Measurements from ENCODE around the gene SPOCK3. TPM values are rescaled to one million over a fixed set of nuclear protein-coding genes. Genes with fewer than 3 reads are reported as not detected.

Gene SPOCK3
- polyA plus RNA-seq, 6 donors from 2014 or later, result not detected

- ATAC-seq (ENCODE audit: low read depth in 2 of 2) (no peak), DNase-seq (no peak)
- Mint-ChIP-seq H3K9me3 (no peaks in the 10 kb centered on the region), H3K27ac (no peak overlapping the region), H3K27me3 (no peaks in the 10 kb centered on the region), H3K4me3 (no peak overlapping the region), H3K36me3 (no peaks in the 10 kb centered on the region), H3K4me1 (peaks cover 0 to 4% (median 0%) of the 10 kb centered on the region in 3 donors)
These were observed 16.2 kb downstream of the SPOCK3 start for GRCh38 chr4:167218022-167218608.

- no peaks in the 10 kb centered on the region for H3K36me3 Mint-ChIP-seq
- DNase-seq, result no peak
- no peaks in the 10 kb centered on the region for H3K4me1 Mint-ChIP-seq
- no peak overlapping the region for H3K4me3 Mint-ChIP-seq
- no peak for ATAC-seq (ENCODE audit: low read depth in 2 of 2)
- H3K27me3 Mint-ChIP-seq, result no peaks in the 10 kb centered on the region
- no peaks in the 10 kb centered on the region for H3K9me3 Mint-ChIP-seq
- no peak overlapping the region for H3K27ac Mint-ChIP-seq
These were observed 17.5 kb downstream of the SPOCK3 start for GRCh38 chr4:167216783-167217182.

GRCh38 chr4:167210166-167210565, 24.1 kb downstream of the SPOCK3 start:
- ATAC-seq (ENCODE audit: low read depth in 2 of 2) (no peak), DNase-seq (no peak)
- H3K4me1 Mint-ChIP-seq, result no peaks in the 10 kb centered on the region
- no peaks in the 10 kb centered on the region for H3K27me3 Mint-ChIP-seq
- H3K36me3 Mint-ChIP-seq, result no peaks in the 10 kb centered on the region
- no peaks in the 10 kb centered on the region for H3K9me3 Mint-ChIP-seq
- H3K27ac Mint-ChIP-seq, result no peak overlapping the region
- no peak overlapping the region for H3K4me3 Mint-ChIP-seq

- H3K9me3 Mint-ChIP-seq, result peaks cover 0 to 15% (median 4%) of the 10 kb centered on the region in 7 donors
- ATAC-seq (ENCODE audit: low read depth in 2 of 2) (no peak), DNase-seq (no peak)
- H3K27ac Mint-ChIP-seq, result no peak overlapping the region
- no peaks in the 10 kb centered on the region for H3K4me1 Mint-ChIP-seq
- no peaks in the 10 kb centered on the region for H3K27me3 Mint-ChIP-seq
- H3K36me3 Mint-ChIP-seq, result no peaks in the 10 kb centered on the region
- no peak overlapping the region for H3K4me3 Mint-ChIP-seq
These were observed 37.8 kb downstream of the SPOCK3 start for GRCh38 chr4:167196344-167197012.

GRCh38 chr4:167190379-167190778, 43.9 kb downstream of the SPOCK3 start:
- peaks cover 0 to 14% (median 5%) of the 10 kb centered on the region in 7 donors for H3K9me3 Mint-ChIP-seq
- no peaks in the 10 kb centered on the region for H3K36me3 Mint-ChIP-seq
- ATAC-seq (ENCODE audit: low read depth in 2 of 2) (no peak), DNase-seq (no peak)
- H3K4me3 Mint-ChIP-seq, result no peak overlapping the region
- H3K27me3 Mint-ChIP-seq, result no peaks in the 10 kb centered on the region
- no peaks in the 10 kb centered on the region for H3K4me1 Mint-ChIP-seq
- no peak overlapping the region for H3K27ac Mint-ChIP-seq

- H3K27me3 Mint-ChIP-seq, result no peaks in the 10 kb centered on the region
- H3K4me3 Mint-ChIP-seq, result peak overlapping the region in 1 of 8 donors; percentile 47
- no peaks in the 10 kb centered on the region for H3K36me3 Mint-ChIP-seq
- H3K4me1 Mint-ChIP-seq, result no peaks in the 10 kb centered on the region
- ATAC-seq (ENCODE audit: low read depth in 2 of 2) (no peak), DNase-seq (no peak)
- peaks cover 0 to 6% (median 0%) of the 10 kb centered on the region in 7 donors for H3K9me3 Mint-ChIP-seq
- H3K27ac Mint-ChIP-seq, result no peak overlapping the region
These were observed 48.8 kb downstream of the SPOCK3 start for GRCh38 chr4:167185465-167185864.

GRCh38 chr4:167183036-167183435, 51.3 kb downstream of the SPOCK3 start:
- no peak overlapping the region for H3K27ac Mint-ChIP-seq
- ATAC-seq (ENCODE audit: low read depth in 2 of 2) (no peak), DNase-seq (no peak)
- H3K27me3 Mint-ChIP-seq, result no peaks in the 10 kb centered on the region
- no peaks in the 10 kb centered on the region for H3K36me3 Mint-ChIP-seq
- no peaks in the 10 kb centered on the region for H3K4me1 Mint-ChIP-seq
- H3K4me3 Mint-ChIP-seq, result no peak overlapping the region
- H3K9me3 Mint-ChIP-seq, result peaks cover 0 to 4% (median 0%) of the 10 kb centered on the region in 7 donors

- Mint-ChIP-seq H3K27me3 (no peaks in the 10 kb centered on the region), H3K27ac (no peak overlapping the region), H3K4me1 (no peaks in the 10 kb centered on the region), H3K4me3 (no peak overlapping the region), H3K36me3 (no peaks in the 10 kb centered on the region), H3K9me3 (peaks cover 0 to 1% (median 0%) of the 10 kb centered on the region in 7 donors)
- no peak for ATAC-seq (ENCODE audit: low read depth in 2 of 2)
- no peak for DNase-seq
These were observed 56.4 kb downstream of the SPOCK3 start for GRCh38 chr4:167177925-167178324.

- no peak overlapping the region for H3K4me3 Mint-ChIP-seq
- H3K27me3 Mint-ChIP-seq, result no peaks in the 10 kb centered on the region
- DNase-seq (no peak), ATAC-seq (ENCODE audit: low read depth in 2 of 2) (no peak)
- H3K36me3 Mint-ChIP-seq, result no peaks in the 10 kb centered on the region
- H3K27ac Mint-ChIP-seq, result no peak overlapping the region
- no peaks in the 10 kb centered on the region for H3K4me1 Mint-ChIP-seq
- peaks cover 0 to 1% (median 0%) of the 10 kb centered on the region in 7 donors for H3K9me3 Mint-ChIP-seq
These were observed 57.4 kb downstream of the SPOCK3 start for GRCh38 chr4:167176723-167177367.

- H3K36me3 Mint-ChIP-seq, result no peaks in the 10 kb centered on the region
- no peak overlapping the region for H3K4me3 Mint-ChIP-seq
- ATAC-seq (ENCODE audit: low read depth in 2 of 2), result no peak
- no peak for DNase-seq
- H3K9me3 Mint-ChIP-seq, result peaks cover 0 to 11% (median 0%) of the 10 kb centered on the region in 7 donors
- no peaks in the 10 kb centered on the region for H3K27me3 Mint-ChIP-seq
- H3K4me1 Mint-ChIP-seq, result no peaks in the 10 kb centered on the region
- H3K27ac Mint-ChIP-seq, result no peak overlapping the region
These were observed 62.4 kb downstream of the SPOCK3 start for GRCh38 chr4:167171928-167172327.

- Mint-ChIP-seq H3K27me3 (no peaks in the 10 kb centered on the region), H3K9me3 (peaks cover 0 to 11% (median 1%) of the 10 kb centered on the region in 7 donors), H3K4me3 (no peak overlapping the region), H3K27ac (no peak overlapping the region), H3K4me1 (no peaks in the 10 kb centered on the region), H3K36me3 (no peaks in the 10 kb centered on the region)
- DNase-seq (no peak), ATAC-seq (ENCODE audit: low read depth in 2 of 2) (no peak)
These were observed 65.7 kb downstream of the SPOCK3 start for GRCh38 chr4:167168611-167169010.

GRCh38 chr4:167150587-167150986, 83.7 kb downstream of the SPOCK3 start:
- Mint-ChIP-seq H3K4me3 (no peak overlapping the region), H3K27me3 (no peaks in the 10 kb centered on the region), H3K9me3 (peaks cover 2 to 11% (median 6%) of the 10 kb centered on the region in 7 donors), H3K36me3 (no peaks in the 10 kb centered on the region), H3K27ac (no peak overlapping the region), H3K4me1 (no peaks in the 10 kb centered on the region)
- DNase-seq, result no peak
- no peak for ATAC-seq (ENCODE audit: low read depth in 2 of 2)

- DNase-seq (no peak), ATAC-seq (ENCODE audit: low read depth in 2 of 2) (no peak)
- Mint-ChIP-seq H3K4me1 (no peaks in the 10 kb centered on the region), H3K4me3 (no peak overlapping the region), H3K9me3 (peaks cover 0 to 19% (median 6%) of the 10 kb centered on the region in 7 donors), H3K27me3 (no peaks in the 10 kb centered on the region), H3K36me3 (no peaks in the 10 kb centered on the region), H3K27ac (no peak overlapping the region)
These were observed 89.7 kb downstream of the SPOCK3 start for GRCh38 chr4:167144605-167145004.

GRCh38 chr4:167143018-167143417, 91.3 kb downstream of the SPOCK3 start:
- Mint-ChIP-seq H3K27ac (no peak overlapping the region), H3K27me3 (no peaks in the 10 kb centered on the region), H3K36me3 (no peaks in the 10 kb centered on the region), H3K9me3 (peaks cover 0 to 19% (median 6%) of the 10 kb centered on the region in 7 donors), H3K4me1 (no peaks in the 10 kb centered on the region), H3K4me3 (no peak overlapping the region)
- DNase-seq (no peak), ATAC-seq (ENCODE audit: low read depth in 2 of 2) (no peak)

All from naive B cell (primary cell).